Measurements from ENCODE around the gene MARCHF9. TPM values are rescaled to one million over a fixed set of nuclear protein-coding genes. Genes with fewer than 3 reads are reported as not detected.
A peak's percentile ranks its signal among the peaks of the same experiment; 100 is the strongest.

The MARCHF9 gene
- total RNA-seq, 1 experiment from 2014 or later, result 19.8 TPM

DNA sequence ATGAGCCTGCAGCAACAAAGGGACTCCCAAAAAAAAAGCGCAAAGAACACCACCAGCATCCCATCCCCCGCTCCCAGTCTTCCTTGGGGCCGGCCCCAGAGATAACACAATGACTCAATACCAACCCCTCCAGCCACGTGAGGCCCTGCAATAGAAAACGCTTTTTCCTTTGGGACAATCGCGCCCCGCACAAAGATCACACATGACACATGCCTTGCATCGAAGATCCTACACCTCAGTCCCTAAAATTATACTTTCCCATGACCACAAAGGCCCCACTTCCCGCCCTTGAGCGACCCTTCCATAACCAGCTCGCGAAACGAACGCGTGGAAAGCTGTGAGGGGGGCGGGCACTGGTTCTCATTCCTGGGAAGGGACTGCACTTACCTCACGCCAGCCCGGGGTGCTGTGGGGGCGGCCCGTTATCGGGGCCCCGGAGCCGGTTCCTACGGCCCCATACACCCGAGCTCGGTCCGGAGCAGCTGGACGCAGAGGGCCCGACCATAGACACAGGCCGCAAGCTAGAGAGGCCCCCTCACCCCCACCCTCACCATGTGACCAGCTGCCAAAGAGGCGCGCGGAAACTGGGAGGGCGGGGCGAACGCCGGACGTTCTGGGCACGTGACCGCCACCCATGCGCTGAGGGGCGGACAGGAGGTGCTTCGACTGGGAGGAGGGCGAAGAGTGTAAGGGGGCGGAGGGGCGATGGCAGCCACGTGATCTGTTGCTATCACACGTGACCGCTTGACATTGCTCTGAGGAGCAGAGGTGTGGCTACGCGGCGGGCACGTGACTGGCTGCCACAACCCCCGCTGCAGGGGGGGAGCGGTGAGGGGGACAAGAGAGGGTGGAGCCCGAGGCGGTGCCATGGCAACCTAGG lies 2.9 kb upstream of the MARCHF9 start, which contains the start of gene CDK4:
TSS of gene CDK4 (minus strand) at position 523 of the 880 bp plus-strand sequence. CDS start 593 bp downstream, outside the sequence.
- intact Hi-C loops (cut with micrococcal nuclease; ENCODE audit: unreplicated experiment), result no loop called here
- peaks cover 35% of the 10 kb centered on the region for H3K36me3 ChIP-seq (ENCODE audit: insufficient read depth, low read length, poor library complexity, severe bottlenecking)
- CTCF ChIA-PET, result interaction anchor here (0.6 kb wide), 1 partner anchor 55 kb away, joined by 3 read pairs; no protein-coding TSS in a partner anchor
- TSS peak; percentile 75 for BruUV-seq (replicated peaks)
- H3K27ac ChIP-seq (ENCODE audit: low read depth, low read length, poor library complexity, severe bottlenecking), result peak within 1 kb of the TSS; percentile 93
- H3K9me3 ChIP-seq (ENCODE audit: low read depth, low read length, poor library complexity, severe bottlenecking), result no peaks in the 10 kb centered on the region
- H3K4me3 ChIP-seq (ENCODE audit: low read depth, low read length, poor library complexity, severe bottlenecking), result peak within 1 kb of the TSS; percentile 87
- H3K27me3 ChIP-seq (replicated peaks; ENCODE audit: insufficient read depth, low read depth, low read length, poor library complexity), result no peaks in the 10 kb centered on the region
- DNase-seq (ENCODE audit: low spot score), result peak; percentile 100
- POLR2A ChIA-PET (ENCODE audit: low non-redundant PET), result no interaction called here
- TF ChIP-seq, protein P1, sequence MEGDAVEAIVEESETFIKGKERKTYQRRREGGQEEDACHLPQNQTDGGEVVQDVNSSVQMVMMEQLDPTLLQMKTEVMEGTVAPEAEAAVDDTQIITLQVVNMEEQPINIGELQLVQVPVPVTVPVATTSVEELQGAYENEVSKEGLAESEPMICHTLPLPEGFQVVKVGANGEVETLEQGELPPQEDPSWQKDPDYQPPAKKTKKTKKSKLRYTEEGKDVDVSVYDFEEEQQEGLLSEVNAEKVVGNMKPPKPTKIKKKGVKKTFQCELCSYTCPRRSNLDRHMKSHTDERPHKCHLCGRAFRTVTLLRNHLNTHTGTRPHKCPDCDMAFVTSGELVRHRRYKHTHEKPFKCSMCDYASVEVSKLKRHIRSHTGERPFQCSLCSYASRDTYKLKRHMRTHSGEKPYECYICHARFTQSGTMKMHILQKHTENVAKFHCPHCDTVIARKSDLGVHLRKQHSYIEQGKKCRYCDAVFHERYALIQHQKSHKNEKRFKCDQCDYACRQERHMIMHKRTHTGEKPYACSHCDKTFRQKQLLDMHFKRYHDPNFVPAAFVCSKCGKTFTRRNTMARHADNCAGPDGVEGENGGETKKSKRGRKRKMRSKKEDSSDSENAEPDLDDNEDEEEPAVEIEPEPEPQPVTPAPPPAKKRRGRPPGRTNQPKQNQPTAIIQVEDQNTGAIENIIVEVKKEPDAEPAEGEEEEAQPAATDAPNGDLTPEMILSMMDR (conservative IDR thresholded peaks at IDR 0.05; ENCODE audit: low read depth, low read length), result no peak
- TF ChIP-seq EZH2 (IDR thresholded peaks at IDR 0.05; ENCODE audit: borderline replicate concordance, low read depth, low read length, poor library complexity, severe bottlenecking), result no peak
- H3K4me1 ChIP-seq (ENCODE audit: insufficient read depth, low read length, poor library complexity, severe bottlenecking), result peaks cover 33% of the 10 kb centered on the region

DNA sequence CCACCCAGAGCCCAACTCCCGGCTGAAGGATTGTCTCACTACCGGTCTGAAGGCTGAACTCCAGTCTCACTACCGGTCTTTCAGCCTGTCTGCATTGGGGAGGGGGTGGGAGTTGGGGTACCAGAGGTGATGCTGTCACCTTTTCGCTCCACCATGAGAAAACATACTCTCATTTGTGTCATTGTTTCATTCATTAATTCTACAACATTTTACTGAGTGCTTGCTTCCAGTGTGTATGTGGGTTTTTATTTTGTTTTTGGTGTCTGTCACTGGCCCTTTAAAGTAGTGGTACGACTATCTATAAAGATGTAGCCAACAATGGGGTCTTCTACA lies 2.3 kb upstream of the MARCHF9 start:
- DNase-seq (ENCODE audit: low spot score), result no peak
- ChIA-PET CTCF (no interaction called here), POLR2A (ENCODE audit: low non-redundant PET) (no interaction called here)
- no peak for TF ChIP-seq EZH2 (IDR thresholded peaks at IDR 0.05; ENCODE audit: borderline replicate concordance, low read depth, low read length, poor library complexity, severe bottlenecking)
- TF ChIP-seq, protein P1 (conservative IDR thresholded peaks at IDR 0.05; ENCODE audit: low read depth, low read length), result no peak
- Histone ChIP-seq H3K27me3 (replicated peaks; ENCODE audit: insufficient read depth, low read depth, low read length, poor library complexity) (no peaks in the 10 kb centered on the region), H3K9me3 (ENCODE audit: low read depth, low read length, poor library complexity, severe bottlenecking) (no peaks in the 10 kb centered on the region), H3K36me3 (ENCODE audit: insufficient read depth, low read length, poor library complexity, severe bottlenecking) (peaks cover 29% of the 10 kb centered on the region), H3K4me3 (ENCODE audit: low read depth, low read length, poor library complexity, severe bottlenecking) (peak overlapping the region; percentile 87), H3K27ac (ENCODE audit: low read depth, low read length, poor library complexity, severe bottlenecking) (peak overlapping the region; percentile 12), H3K4me1 (ENCODE audit: insufficient read depth, low read length, poor library complexity, severe bottlenecking) (peaks cover 33% of the 10 kb centered on the region)
- no TSS peak for BruUV-seq (replicated peaks)
- intact Hi-C loops (cut with micrococcal nuclease; ENCODE audit: unreplicated experiment), result no loop called here

DNA sequence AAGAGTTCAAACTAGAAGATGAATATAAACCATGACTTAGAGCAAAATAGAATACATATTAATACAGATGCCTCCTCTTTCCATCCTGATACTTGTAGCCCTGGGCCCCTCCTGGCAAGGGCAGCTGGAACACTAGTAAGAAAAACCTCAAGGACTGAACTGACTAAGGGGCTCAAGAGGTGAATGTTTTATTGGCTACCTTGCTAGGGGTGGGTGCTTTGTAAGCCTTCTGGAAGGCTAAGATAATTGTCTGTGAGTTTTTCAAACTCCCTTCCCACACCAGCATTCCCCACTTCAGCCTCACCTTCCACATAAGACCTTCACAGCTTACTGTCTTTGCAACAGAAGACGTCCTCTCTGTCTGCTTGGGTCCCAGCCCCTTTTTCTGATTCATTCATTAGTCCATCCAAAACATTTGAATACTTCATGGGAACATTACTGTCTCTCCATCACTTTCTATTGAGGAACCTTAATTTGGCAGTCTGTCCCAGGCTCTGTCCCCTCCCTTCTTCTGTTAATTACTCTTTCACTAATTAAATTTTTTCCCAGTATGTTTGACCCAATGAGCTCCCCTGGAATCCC lies 1.1 kb upstream of the MARCHF9 start:
- no peak for DNase-seq (ENCODE audit: low spot score)
- POLR2A ChIA-PET (ENCODE audit: low non-redundant PET), result no interaction called here
- intact Hi-C loops (cut with micrococcal nuclease; ENCODE audit: unreplicated experiment), result no loop called here
- Histone ChIP-seq H3K36me3 (ENCODE audit: insufficient read depth, low read length, poor library complexity, severe bottlenecking) (peaks cover 25% of the 10 kb centered on the region), H3K4me3 (ENCODE audit: low read depth, low read length, poor library complexity, severe bottlenecking) (peak overlapping the region; percentile 60), H3K27me3 (replicated peaks; ENCODE audit: insufficient read depth, low read depth, low read length, poor library complexity) (no peaks in the 10 kb centered on the region), H3K9me3 (ENCODE audit: low read depth, low read length, poor library complexity, severe bottlenecking) (no peaks in the 10 kb centered on the region), H3K4me1 (ENCODE audit: insufficient read depth, low read length, poor library complexity, severe bottlenecking) (peaks cover 33% of the 10 kb centered on the region), H3K27ac (ENCODE audit: low read depth, low read length, poor library complexity, severe bottlenecking) (no peak overlapping the region)
- TF ChIP-seq, protein P1 (conservative IDR thresholded peaks at IDR 0.05; ENCODE audit: low read depth, low read length), result no peak
- CTCF ChIA-PET, result no interaction called here
- BruUV-seq (replicated peaks), result no TSS peak

All from A673 (cell line).